ENCODE measurements around the gene LYZ. TPM values are rescaled to one million over a fixed set of nuclear protein-coding genes. Genes with fewer than 3 reads are reported as not detected.

Gene LYZ
- total RNA-seq, 2 donors from 2014 or later, result 26.6 to 27.3 TPM

DNA sequence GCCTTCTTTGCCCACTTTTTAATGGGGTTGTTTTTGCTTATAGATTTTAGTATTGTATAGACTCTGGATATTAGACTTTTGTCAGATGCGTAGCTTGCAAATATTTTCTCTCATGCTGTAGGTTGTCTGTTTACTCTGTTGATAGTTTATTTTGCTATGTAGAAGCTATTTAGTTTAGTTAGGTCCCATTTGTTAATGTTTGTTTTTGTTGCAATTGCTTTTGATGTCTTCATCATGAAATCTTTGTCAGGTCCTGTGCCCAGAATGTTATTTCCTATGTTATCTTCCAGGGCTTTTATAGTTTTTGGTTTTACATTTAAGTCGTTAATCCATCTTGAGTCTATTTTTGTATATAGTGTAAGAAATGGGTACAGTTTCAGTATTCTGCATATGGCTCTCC, 30.0 kb upstream of the LYZ start:
- WGBS, result 92% methylated on average over 2 of the region's 2 CpGs
- TF ChIP-seq POLR2A (IDR thresholded peaks at IDR 0.05) (no peak), POLR2AphosphoS5 (IDR thresholded peaks at IDR 0.05) (no peak)
- TF ChIP-seq, protein P1, sequence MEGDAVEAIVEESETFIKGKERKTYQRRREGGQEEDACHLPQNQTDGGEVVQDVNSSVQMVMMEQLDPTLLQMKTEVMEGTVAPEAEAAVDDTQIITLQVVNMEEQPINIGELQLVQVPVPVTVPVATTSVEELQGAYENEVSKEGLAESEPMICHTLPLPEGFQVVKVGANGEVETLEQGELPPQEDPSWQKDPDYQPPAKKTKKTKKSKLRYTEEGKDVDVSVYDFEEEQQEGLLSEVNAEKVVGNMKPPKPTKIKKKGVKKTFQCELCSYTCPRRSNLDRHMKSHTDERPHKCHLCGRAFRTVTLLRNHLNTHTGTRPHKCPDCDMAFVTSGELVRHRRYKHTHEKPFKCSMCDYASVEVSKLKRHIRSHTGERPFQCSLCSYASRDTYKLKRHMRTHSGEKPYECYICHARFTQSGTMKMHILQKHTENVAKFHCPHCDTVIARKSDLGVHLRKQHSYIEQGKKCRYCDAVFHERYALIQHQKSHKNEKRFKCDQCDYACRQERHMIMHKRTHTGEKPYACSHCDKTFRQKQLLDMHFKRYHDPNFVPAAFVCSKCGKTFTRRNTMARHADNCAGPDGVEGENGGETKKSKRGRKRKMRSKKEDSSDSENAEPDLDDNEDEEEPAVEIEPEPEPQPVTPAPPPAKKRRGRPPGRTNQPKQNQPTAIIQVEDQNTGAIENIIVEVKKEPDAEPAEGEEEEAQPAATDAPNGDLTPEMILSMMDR (IDR thresholded peaks at IDR 0.05), result no peak
- Histone ChIP-seq H3K36me3 (no peaks in the 10 kb centered on the region), H3K27ac (no peak overlapping the region), H3K27me3 (replicated peaks; ENCODE audit: insufficient read depth) (no peaks in the 10 kb centered on the region), H3K4me1 (replicated peaks) (no peaks in the 10 kb centered on the region), H3K9me3 (no peaks in the 10 kb centered on the region), H3K4me3 (no peak overlapping the region)
- DNase-seq (ENCODE audit: low spot score), result no peak
- intact Hi-C loops (cut with DNase I), result no loop called here

DNA sequence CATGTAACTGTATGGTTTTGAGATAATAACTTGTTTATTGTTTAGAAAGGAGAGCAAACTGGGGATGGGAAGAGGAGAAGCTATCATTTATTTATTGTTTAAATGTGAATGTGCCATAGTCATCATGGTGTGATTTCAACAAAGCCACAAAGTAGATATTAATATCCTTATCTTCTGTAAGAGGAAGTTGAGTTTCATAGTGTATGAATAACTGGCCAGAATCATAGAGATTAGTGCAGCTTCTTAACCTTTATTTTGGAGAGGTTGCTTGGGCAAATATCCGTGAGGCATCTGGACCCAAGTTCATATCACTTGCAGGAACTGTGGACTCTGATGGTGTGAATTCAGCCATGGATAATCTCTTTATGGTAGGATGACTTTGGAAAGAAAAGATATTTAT, 26.8 kb upstream of the LYZ start:
- H3K4me3 ChIP-seq, result no peak overlapping the region
- no peak overlapping the region for H3K27ac ChIP-seq
- no peak for DNase-seq (ENCODE audit: low spot score)
- H3K36me3 ChIP-seq, result no peaks in the 10 kb centered on the region
- H3K27me3 ChIP-seq (replicated peaks; ENCODE audit: insufficient read depth), result no peaks in the 10 kb centered on the region
- 93% methylated on average over 1 of the region's 1 CpG for WGBS
- TF ChIP-seq POLR2AphosphoS5 (IDR thresholded peaks at IDR 0.05) (no peak), POLR2A (IDR thresholded peaks at IDR 0.05) (no peak)
- TF ChIP-seq, protein P1 (IDR thresholded peaks at IDR 0.05), result no peak
- intact Hi-C loops (cut with DNase I), result no loop called here
- no peaks in the 10 kb centered on the region for H3K4me1 ChIP-seq (replicated peaks)
- H3K9me3 ChIP-seq, result no peaks in the 10 kb centered on the region

DNA sequence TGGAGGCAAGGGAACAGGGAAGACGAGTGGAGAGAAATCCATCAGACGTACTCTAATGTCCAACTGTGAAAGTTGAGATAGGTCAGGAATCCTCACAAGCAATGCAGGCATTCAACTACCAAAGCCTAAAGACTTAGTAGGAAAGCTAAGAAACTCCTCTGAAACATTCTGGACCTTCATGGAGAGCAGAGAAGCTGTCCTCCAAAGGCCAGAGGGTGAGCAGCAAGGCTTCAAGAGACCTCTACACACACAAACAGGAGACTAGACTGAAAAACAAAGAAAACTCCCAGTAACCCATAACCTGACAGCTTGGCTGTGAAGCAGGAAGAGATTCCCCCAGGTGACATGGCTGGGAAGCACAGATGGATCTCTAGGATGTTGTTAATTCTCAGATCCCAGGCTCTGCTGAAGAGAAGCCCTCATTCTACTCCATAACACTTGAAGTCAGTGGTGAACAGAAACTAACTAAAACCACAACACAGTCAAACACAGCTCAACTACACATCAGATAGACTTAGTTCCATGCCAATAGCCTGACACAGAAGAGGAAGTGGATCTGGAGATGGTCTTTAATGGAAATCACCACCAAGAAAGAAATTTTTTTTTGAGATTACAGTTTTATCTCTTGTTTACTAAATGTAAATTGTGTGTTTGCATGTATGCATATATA, 23.2 kb upstream of the LYZ start:
- Histone ChIP-seq H3K4me3 (no peak overlapping the region), H3K27me3 (replicated peaks; ENCODE audit: insufficient read depth) (no peaks in the 10 kb centered on the region), H3K27ac (no peak overlapping the region), H3K9me3 (no peaks in the 10 kb centered on the region), H3K4me1 (replicated peaks) (no peaks in the 10 kb centered on the region), H3K36me3 (no peaks in the 10 kb centered on the region)
- no peak for DNase-seq (ENCODE audit: low spot score)
- intact Hi-C loops (cut with DNase I), result no loop called here
- TF ChIP-seq POLR2AphosphoS5 (IDR thresholded peaks at IDR 0.05) (no peak), POLR2A (IDR thresholded peaks at IDR 0.05) (no peak)
- TF ChIP-seq, protein P1 (IDR thresholded peaks at IDR 0.05), result no peak
- 87% methylated on average over 2 of the region's 2 CpGs for WGBS

DNA sequence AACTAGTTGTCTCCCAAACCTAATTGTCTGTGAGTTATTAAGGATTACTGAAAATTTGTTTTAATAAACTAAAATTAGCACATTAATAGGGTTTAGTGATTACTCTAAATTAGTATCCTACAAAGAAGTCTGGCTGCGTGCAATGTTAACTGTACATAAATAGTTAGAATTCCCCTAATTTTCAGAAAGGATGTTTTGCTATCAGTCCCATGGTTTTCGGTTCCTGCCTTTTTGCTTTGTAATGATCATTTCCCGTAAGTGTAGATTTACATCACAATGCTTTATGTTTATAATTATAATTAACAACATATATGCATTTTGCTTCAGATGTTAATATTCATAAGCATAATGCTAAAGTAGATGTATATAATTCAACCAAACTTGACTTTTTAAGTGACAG, 19.8 kb upstream of the LYZ start:
- 87% methylated on average over 3 of the region's 3 CpGs for WGBS
- H3K4me3 ChIP-seq, result no peak overlapping the region
- H3K9me3 ChIP-seq, result no peaks in the 10 kb centered on the region
- TF ChIP-seq POLR2AphosphoS5 (IDR thresholded peaks at IDR 0.05) (no peak), POLR2A (IDR thresholded peaks at IDR 0.05) (no peak)
- TF ChIP-seq, protein P1 (IDR thresholded peaks at IDR 0.05), result no peak
- peaks cover 3% of the 10 kb centered on the region for H3K4me1 ChIP-seq (replicated peaks)
- intact Hi-C loops (cut with DNase I), result no loop called here
- no peak for DNase-seq (ENCODE audit: low spot score)
- no peaks in the 10 kb centered on the region for H3K36me3 ChIP-seq
- no peak overlapping the region for H3K27ac ChIP-seq
- H3K27me3 ChIP-seq (replicated peaks; ENCODE audit: insufficient read depth), result no peaks in the 10 kb centered on the region
